NCI-H2196 (cell line): ENCODE measurements around the gene WDR17.
"Not testable (repeated sequence)": the region's sequence is repeated elsewhere in the genome, so short reads cannot be mapped to it uniquely, and the experiment has no call there.

Experiments used
- DNase-seq: peaks from one replicate; lab custom pipeline; 2025; ENCODE audit not compliant: unreplicated experiment; lab: John Stamatoyannopoulos, UW

The WDR17 gene

GRCh38 chr4:176189891-176190795 lies 124.5 kb downstream of the WDR17 start:
- DNase-seq, result no peak

- peak; percentile 41 for DNase-seq
Observed at GRCh38 chr4:176191974-176192373, 126.3 kb downstream of the WDR17 start.

- no peak for DNase-seq
Observed at GRCh38 chr4:176193126-176193525, 127.5 kb downstream of the WDR17 start.

GRCh38 chr4:176193938-176194337 lies 128.3 kb downstream of the WDR17 start:
- no peak for DNase-seq

- peak; percentile 79 for DNase-seq
Observed at GRCh38 chr4:176195184-176195978, 129.7 kb downstream of the WDR17 start, which contains the start of gene SPATA4. TSS of gene SPATA4 (minus strand) at chr4:176195585. CDS start at chr4:176195562, 23 bp downstream.

GRCh38 chr4:176198316-176198903 lies 132.8 kb downstream of the WDR17 start:
- DNase-seq, result peak; percentile 48

GRCh38 chr4:176205299-176205698 lies 139.7 kb downstream of the WDR17 start:
- DNase-seq, result no peak

- DNase-seq, result no peak
Observed at GRCh38 chr4:176207839-176208238, 142.2 kb downstream of the WDR17 start.

GRCh38 chr4:176209535-176209934 lies 143.9 kb downstream of the WDR17 start:
- DNase-seq, result no peak

- no peak for DNase-seq
Observed at GRCh38 chr4:176210101-176210500, 144.5 kb downstream of the WDR17 start.

- DNase-seq, result no peak
Observed at GRCh38 chr4:176210579-176211296, 145.1 kb downstream of the WDR17 start.

- DNase-seq, result not testable (repeated sequence)
Observed at GRCh38 chr4:176212351-176212750, 146.7 kb downstream of the WDR17 start.

GRCh38 chr4:176217510-176217909 lies 151.9 kb downstream of the WDR17 start:
- no peak for DNase-seq

GRCh38 chr4:176222149-176222548 lies 156.5 kb downstream of the WDR17 start:
- no peak for DNase-seq

GRCh38 chr4:176223561-176223960 lies 157.9 kb downstream of the WDR17 start:
- no peak for DNase-seq

GRCh38 chr4:176226736-176227135 lies 161.1 kb downstream of the WDR17 start:
- no peak for DNase-seq

- DNase-seq, result no peak
Observed at GRCh38 chr4:176229645-176230044, 164.0 kb downstream of the WDR17 start.
